Choroid plexus epithelial cell (primary cell): ENCODE data around the gene SLC24A3.

ENCODE experiments used
- DNase-seq: peaks from one replicate; pipeline ENCODE4 v3.0.0-alpha.2; 2010; ENCODE audit warnings: low read depth
- H3K4me3 ChIP-seq: 2 replicates; pipeline ENCODE4 v1.5.1; 2011; ENCODE audit warnings: low read depth, mild to moderate bottlenecking, control low read depth, low read length, moderate library complexity
- TF ChIP-seq, protein P1 (sequence below): conservative IDR thresholded peaks from 2 replicates; pipeline ENCODE4 v1.5.1; 2011; ENCODE audit warnings: low read depth, mild to moderate bottlenecking, control low read depth, inconsistent platforms, low read length, moderate library complexity

The SLC24A3 gene

DNA sequence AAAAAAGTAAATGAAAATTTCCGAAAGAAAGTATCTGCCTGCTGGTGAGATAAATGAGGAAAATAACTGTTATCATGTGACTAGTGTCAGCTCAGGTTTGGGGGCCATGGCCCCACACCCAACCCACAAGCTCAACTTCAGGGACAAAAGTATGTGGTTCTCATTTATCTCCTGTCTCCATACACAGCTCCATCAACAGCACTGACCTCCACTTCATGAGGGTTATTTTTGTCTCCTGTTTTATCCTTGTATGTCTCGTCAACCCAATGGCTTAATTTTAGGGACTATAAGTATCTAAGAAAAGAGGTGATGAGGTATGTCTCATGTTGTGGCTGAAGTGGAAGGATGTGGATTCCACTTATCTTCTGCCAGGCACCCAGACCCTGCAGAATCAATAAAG lies 274.0 kb downstream of the SLC24A3 start:
- TF ChIP-seq, protein P1, sequence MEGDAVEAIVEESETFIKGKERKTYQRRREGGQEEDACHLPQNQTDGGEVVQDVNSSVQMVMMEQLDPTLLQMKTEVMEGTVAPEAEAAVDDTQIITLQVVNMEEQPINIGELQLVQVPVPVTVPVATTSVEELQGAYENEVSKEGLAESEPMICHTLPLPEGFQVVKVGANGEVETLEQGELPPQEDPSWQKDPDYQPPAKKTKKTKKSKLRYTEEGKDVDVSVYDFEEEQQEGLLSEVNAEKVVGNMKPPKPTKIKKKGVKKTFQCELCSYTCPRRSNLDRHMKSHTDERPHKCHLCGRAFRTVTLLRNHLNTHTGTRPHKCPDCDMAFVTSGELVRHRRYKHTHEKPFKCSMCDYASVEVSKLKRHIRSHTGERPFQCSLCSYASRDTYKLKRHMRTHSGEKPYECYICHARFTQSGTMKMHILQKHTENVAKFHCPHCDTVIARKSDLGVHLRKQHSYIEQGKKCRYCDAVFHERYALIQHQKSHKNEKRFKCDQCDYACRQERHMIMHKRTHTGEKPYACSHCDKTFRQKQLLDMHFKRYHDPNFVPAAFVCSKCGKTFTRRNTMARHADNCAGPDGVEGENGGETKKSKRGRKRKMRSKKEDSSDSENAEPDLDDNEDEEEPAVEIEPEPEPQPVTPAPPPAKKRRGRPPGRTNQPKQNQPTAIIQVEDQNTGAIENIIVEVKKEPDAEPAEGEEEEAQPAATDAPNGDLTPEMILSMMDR = no peak
- DNase-seq = no peak
- no peak overlapping the region for H3K4me3 ChIP-seq

DNA sequence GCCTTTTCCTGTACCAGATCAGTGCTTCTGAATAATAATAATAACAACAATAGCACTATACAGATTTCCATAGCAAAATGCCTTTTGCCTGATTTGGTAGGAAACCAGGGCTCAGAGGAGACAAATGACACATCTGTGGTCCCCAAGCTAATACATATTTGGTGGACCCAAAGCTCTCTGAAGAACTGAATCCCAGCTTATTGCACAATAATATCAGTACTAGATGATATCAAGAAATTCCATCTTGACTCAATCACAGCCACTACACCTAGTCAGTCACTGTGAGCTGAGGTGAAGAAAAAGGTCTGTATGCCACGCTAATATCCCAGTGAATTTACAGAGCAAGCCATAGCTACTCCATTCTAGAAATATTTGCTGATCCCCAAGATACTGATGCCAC lies 275.0 kb downstream of the SLC24A3 start:
- DNase-seq = no peak
- H3K4me3 ChIP-seq = no peak overlapping the region
- TF ChIP-seq, protein P1 = no peak

DNA sequence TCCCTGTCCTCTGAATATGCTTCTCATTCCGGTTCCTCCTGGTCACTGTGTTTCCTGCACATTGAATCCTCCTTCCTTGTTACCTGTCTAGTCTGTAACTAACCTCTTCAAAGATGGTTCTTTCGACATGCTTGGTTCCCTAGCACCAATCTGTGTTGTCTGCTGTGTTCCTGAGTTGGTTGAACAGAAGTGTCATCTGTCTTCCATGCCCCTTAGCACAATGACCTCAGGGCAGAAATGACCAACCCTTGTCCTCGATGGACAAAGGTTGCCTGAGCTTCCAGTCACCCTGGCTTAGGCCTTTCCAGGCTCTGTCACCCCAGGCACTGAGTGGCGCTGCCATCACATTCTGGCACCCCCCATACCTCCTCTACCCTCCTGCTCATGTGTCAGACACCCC lies 278.8 kb downstream of the SLC24A3 start:
- no peak for DNase-seq
- H3K4me3 ChIP-seq = no peak overlapping the region
- TF ChIP-seq, protein P1 = no peak

DNA sequence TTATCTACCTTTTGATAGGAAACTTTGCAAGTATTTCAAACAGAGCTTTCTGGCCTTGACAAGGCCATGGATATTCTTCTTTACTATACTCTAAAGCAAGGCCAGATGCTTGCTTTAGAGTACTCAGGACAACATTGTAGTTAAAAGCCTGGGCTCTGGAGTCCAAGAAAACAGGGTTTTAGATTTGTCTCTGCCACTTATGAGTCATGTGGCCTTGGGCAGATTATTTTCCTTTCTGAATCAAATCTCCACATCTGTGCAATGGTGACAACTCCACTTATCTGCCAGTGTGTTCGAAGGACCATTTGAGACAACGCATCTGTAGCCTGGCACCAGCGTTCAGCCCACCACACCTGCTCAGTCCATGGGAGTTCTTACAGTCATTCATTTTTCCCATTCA lies 279.7 kb downstream of the SLC24A3 start:
- H3K4me3 ChIP-seq = no peak overlapping the region
- TF ChIP-seq, protein P1 = no peak
- DNase-seq = no peak

DNA sequence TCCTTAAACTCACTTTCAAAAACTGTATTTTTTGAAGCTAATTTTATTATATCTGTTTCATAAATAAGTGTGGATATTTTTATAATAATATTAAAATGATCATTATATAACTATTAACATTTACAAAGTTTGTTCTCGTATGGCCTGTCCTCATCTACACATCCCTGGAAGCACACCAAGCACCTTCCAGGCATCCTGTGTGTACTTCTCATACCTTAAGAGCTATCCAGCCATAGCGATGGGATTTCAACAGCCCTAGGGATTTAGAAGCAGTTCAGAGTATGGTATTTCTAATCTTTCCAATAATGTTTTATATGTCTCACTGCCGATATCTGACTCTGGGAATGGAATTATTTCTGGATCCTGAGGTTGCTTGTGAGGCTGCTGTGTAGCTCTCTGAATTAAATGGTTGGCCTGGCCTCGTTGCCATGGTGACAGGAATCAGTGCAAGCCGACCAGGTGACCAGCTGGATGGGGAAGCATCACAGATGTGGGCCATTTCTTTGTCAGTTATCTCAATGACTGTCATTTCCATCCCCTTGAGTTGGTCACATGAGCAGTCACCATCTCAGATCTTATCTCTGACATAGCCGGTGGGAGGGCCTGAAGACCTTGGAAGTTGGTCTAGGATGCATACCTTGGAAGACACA lies 280.4 kb downstream of the SLC24A3 start:
- no peak for DNase-seq
- TF ChIP-seq, protein P1 = no peak
- no peak overlapping the region for H3K4me3 ChIP-seq

- H3K4me3 ChIP-seq = no peak overlapping the region
- DNase-seq = no peak
- TF ChIP-seq, protein P1 = no peak
Measured at GRCh38 chr20:19493794-19494495, 281.5 kb downstream of the SLC24A3 start.
